Islet of Langerhans (tissue), 1 donor: ENCODE measurements around the gene LRRC32.
"Not testable (repeated sequence)": the region's sequence is repeated elsewhere in the genome, so short reads cannot be mapped to it uniquely, and the experiment has no call there.

Experiments used
- FAIRE-seq: peaks from one replicate; lab custom pipeline; 2011; peaks lifted over from hg19 to GRCh38; lab: Jason Lieb, UNC

Gene LRRC32

GRCh38 chr11:76644591-76644990 lies 26.0 kb downstream of the LRRC32 start:
- no peak for FAIRE-seq

DNA sequence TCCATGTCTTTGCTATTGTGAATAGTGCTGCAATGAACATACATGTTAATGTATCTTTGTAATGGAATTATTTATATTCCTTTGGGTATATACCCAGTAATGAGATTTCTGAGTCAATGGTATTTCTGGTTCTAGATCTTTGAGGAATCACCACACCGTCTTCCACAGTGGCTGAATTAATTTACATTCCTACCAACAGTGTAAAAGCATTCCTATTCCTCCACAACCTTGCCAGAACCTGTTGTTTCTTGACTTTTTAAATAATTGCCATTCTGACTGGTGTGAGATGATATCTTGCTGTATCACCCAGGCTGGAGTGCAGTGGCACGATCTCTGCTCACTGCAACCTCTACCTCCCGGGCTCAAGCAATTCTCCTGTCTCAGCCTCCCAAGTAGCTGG lies 26.8 kb downstream of the LRRC32 start:
- FAIRE-seq, result not testable (repeated sequence)

DNA sequence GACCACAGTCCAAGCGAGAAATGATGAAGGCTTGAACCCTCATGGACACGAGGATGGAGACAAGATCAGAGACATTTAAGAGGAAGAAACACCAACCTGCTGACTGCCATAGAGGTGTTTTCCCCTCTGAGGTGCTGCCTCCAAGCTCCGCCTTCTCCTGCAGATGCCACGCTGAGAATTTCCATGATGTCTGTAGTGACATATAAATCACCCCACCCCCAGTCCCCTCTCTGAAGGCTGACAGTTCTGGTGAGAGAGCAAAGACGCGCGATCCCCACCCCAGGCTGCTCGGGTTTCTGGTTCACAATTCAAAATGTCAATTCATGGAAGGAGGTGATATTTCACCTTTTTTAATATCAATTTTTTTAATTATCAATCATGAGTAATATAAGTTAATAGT lies 28.2 kb downstream of the LRRC32 start:
- FAIRE-seq, result no peak

GRCh38 chr11:76641905-76642304 lies 28.6 kb downstream of the LRRC32 start:
- FAIRE-seq, result no peak

- FAIRE-seq, result no peak
Measured at GRCh38 chr11:76640501-76640900, 30.0 kb downstream of the LRRC32 start.

DNA sequence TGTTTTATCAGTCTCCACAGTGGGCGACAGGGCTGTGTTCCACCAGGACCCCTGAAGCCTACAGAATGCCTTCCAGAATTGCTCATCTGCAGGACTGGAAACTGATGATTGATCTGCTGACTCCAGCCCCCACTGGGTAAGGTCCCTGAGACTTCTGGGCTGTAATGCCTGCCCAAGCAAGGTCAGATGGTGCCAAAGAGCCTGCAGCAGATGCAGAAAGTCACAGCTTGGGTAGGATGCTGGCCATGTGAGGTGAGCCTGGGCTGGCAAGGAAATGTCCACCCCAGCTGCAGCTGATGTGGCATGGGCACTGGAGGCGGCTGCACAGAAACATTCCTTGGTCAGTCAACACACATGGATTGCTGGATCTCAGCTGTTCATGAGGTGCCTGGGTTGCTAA lies 30.9 kb downstream of the LRRC32 start:
- no peak for FAIRE-seq

- no peak for FAIRE-seq
Measured at GRCh38 chr11:76638270-76639197, 32.0 kb downstream of the LRRC32 start.

DNA sequence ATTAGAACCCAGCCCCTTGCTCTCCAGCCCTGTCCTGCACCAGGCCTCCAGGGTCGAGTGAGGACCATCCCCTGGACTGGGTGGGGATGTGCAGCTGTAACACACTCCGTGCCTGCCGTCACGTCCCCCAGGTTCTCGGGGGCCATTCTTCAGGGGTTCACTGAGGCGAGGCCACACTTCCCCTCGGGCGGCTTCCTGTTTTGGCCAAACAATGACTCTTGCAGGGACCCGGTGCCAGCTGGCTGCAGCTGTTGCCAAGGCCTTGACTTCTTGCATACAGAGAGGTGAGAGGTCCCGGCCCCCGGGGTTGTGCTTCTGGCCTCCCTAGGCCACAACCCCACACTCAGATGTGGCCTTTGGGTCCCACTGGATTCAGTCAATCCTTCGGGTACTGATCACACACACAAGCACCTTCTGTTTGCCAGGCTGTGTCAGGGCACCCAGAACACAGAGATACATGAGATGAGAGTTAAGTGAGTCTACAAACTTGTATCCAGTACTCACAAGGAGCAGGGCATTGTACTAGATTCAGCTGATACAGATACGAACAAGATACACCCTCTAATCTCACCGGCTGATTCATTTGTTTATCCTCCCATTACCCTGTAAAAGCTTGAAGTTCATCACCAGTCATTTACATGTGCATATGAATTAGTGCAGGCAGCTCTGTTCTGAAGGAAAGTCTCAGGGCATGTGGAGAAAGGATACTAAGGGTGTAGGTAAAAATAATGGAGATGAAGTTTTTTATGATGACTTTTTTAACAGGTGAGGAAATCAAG lies 32.9 kb downstream of the LRRC32 start:
- FAIRE-seq, result no peak

- FAIRE-seq, result no peak
Measured at GRCh38 chr11:76636826-76637460, 33.6 kb downstream of the LRRC32 start.

DNA sequence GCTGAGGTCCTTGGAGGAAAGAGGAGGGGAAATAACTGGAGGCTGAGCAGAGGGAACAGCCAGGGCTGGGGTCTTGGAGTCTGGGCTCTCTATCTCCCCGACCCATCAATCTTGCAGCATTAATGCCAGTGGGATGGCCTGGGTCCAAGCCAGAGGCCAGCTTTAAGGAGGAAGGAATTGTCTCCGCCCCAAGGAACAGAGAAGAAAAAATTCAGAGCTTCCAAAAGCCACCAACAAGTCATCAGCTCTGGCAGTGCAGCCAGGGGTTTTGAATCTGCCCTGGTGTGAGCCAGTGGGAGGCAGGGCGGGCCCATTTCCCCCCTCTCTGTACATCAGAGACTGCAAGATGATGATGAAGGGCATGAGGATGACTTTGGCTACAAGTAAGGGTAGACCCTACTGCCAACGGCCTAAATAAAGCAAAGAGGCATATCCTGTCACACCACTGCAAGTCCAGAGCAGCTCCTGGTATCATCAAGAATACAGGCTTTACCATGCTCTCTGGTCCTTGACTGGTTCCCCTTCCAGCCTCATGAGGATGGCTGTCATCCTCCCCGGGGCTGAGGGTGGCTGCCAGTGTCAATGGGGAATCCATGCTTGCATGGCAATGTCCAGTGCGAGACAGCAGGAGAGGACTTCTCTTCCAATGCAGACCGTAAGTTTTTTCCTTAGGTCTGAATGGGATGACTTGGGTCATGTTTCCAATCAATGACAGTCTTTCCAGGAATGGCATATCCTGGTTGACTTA lies 34.4 kb downstream of the LRRC32 start:
- no peak for FAIRE-seq

- FAIRE-seq, result no peak
Measured at GRCh38 chr11:76634886-76635285, 35.7 kb downstream of the LRRC32 start.

DNA sequence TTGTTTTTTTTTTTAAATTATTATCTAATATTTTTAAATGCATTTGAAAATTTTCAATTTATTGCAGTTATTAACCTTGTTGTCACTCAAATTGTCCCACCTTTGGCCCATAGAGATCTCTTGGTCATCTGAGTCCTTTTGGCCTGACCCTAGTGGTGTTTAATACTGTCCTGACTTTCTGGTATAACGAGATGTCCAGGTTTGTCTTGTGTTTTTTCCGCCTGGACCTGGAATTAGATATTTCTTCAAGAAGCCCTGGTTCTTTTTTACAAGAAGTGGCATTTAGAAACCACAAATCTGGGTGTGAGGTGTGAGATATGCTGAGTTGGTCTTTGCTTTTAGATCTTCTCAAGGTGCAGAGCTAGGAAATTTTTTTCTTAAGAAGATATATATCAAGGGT lies 38.1 kb downstream of the LRRC32 start:
- FAIRE-seq, result no peak

DNA sequence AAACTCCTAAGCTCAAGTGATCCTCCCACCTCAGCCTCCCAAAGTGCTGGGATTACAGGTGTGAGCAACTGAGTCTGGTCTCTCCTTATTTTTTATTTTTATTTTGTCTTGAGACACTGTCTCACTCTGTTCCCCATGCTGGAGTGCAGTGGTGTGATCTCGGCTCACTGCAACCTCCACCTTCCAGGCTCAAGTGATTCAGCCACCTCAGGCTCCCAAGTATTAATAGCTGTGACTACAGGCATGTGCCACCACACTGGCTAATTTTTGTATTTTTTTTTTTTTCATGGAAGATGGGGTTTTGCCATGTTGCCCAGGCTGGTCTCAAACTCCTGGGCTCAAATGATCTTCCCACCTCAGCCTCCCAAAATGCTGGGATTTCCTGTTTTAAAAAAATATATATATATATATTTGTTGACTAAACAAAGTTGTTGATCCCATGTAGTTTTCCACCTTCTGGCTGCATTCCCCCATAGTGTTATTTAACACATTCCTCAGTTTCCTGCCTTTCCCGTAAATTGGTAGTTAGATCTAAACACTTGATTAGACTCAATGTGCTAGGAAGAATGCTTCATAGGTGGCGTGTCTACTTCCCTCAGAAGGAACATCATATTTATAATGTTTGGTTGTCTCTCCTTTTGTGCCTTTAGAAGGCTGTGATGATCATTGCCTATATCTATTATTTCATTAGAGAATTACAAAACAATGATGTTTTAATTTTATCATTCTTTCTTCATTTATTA lies 38.8 kb downstream of the LRRC32 start:
- FAIRE-seq, result no peak

DNA sequence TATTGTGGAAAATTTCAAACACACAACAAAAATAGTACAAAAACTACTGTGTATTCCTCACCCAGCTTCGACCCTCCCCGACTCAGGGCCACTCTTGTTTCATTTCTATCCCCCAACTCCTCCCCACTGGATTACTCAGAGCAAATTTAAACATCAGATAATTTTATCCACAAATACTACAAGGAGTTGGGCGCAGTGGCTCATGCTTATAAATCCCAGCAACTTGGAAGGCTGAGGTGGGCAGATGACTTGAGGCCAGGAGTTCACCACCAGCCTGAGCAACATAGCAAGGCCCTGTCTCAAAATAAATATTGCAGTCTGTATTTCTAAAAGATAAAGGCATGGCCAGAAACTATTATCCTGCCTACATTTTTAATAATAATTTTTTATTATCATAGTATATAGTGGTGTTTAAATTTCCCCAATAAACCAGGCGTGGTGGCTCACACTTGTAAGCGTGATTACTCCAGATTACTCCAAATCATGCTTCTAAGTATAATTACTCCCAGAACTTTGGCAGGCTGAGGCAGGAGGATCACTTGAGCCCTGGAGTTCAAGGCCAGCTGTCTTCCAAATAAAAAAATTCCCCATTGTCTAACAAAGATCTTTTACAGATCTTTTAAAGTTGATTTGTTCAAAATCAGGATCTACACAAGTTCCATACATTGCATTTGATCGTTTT lies 39.8 kb downstream of the LRRC32 start:
- FAIRE-seq, result no peak

- FAIRE-seq, result no peak
Measured at GRCh38 chr11:76629853-76630599, 40.5 kb downstream of the LRRC32 start.

DNA sequence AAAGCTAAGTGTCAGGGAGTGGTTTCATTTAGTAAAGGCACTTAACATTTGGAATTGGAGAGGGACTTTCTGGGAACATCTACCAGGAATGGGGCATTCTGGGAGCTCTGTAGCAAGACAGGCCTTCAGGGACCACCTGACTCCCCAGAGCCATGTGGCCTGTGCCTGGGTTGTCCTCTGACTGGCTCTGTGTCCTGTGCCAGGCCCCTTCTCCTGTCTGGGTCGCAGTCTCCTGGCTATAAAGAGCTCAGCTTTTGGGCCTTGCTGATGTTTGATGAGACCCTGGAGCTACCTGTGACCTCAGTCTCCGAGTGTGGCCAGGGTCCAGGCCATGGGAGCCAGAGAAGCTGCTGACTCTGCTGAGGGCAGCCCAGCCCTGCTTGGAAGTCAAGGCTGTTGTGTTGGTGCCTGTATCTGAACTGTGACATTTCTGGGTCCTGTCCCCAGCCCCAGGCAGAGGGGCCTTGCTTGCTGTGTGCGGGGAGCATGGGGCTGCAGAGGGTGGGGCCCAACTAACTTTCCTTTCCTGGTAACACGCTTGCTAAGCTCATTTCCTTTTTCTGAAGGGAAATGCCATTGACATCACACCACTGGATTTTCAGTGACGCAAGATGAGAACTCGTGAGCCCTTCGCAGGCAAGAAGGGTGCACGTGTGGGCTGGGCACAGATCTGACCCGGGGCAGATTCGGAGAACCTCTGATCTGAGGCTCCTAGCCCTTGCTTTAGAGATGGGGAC lies 41.3 kb downstream of the LRRC32 start:
- no peak for FAIRE-seq

- FAIRE-seq, result no peak
Measured at GRCh38 chr11:76628408-76628947, 42.1 kb downstream of the LRRC32 start.

GRCh38 chr11:76627606-76628005 lies 42.9 kb downstream of the LRRC32 start:
- no peak for FAIRE-seq

DNA sequence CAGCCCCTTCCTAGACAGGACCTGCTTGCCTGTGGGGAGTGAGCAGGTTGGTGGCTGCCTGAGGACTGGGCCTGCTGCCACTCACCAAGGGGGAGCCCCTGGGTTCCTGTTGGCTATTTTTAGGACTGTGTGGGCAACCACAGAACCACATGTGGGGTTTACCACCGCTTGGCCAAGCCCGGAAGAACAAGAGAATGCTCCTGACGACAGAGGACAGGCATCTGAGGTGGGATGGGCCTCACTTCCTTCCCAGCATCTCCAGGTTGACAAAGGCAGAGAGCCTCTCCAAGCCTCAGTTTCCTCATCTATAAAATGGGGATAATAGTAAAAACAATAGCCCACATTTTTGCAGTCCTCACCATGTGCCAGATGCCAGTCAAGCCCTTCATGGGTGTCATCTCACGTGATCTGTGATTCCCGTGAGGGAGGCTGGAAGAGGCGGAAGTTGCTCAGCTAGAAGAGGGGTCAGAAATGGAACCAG lies 43.6 kb downstream of the LRRC32 start:
- FAIRE-seq, result no peak
